Transverse colon (tissue), 3 donors: ENCODE results near the gene GPC2.

Experiments used
- POLR2A ChIP-seq: fragments of 450-650 bp; IDR thresholded peaks from one replicate; pipeline ENCODE4 v1.6.1; 2016; ENCODE audit warnings: antibody characterized with exemption, mild to moderate bottlenecking, moderate library complexity
- TF ChIP-seq, protein P1 (sequence below), 5 experiments: fragments of 200-600 bp in 3 of 5; fragments of 450-650 bp in 2 of 5; sonication (generic) in 3 of 5; IDR thresholded peaks; 1 replicate in 2 of 5; 2 replicates in 3 of 5; pipeline ENCODE4 v1.5.1; 2016 to 2017; ENCODE audit warnings: antibody characterized with exemption in 5 of 5, inconsistent platforms in 3 of 5, mild to moderate bottlenecking in 2 of 5, moderate library complexity in 1 of 5

DNA sequence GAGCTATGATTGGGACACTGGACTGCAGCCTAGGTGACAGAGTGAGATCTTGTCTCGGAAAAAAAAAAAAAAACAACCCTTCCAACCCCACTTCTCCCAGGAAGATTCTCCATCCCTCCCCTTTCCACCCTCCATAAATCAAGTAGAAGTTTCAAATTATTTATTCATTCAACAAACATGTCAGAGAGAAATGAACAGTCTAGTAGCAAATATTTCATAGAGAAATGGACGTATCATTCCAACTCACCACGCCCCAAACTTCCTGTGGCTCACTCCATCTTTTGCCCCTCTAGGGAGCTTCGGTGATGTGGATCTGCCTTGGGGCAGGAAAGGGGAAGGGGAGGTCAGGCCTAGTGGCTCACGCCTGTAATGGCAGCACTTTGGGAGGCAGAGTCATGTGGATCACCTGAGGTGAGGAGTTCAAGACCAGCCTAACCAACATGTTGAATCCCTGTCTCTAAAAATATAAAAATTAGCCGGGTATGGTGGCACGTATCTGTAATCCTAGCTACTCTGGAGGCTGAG, 18.0 kb downstream of the GPC2 start:
- no peak for TF ChIP-seq POLR2A
- TF ChIP-seq, protein P1, sequence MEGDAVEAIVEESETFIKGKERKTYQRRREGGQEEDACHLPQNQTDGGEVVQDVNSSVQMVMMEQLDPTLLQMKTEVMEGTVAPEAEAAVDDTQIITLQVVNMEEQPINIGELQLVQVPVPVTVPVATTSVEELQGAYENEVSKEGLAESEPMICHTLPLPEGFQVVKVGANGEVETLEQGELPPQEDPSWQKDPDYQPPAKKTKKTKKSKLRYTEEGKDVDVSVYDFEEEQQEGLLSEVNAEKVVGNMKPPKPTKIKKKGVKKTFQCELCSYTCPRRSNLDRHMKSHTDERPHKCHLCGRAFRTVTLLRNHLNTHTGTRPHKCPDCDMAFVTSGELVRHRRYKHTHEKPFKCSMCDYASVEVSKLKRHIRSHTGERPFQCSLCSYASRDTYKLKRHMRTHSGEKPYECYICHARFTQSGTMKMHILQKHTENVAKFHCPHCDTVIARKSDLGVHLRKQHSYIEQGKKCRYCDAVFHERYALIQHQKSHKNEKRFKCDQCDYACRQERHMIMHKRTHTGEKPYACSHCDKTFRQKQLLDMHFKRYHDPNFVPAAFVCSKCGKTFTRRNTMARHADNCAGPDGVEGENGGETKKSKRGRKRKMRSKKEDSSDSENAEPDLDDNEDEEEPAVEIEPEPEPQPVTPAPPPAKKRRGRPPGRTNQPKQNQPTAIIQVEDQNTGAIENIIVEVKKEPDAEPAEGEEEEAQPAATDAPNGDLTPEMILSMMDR (IDR thresholded peaks at IDR 0.05), result peak in 1 of 5 experiments; percentile 16
